HCT116 (cell line): Measurements from ENCODE around the gene TMTC4. TPM values are rescaled to one million over a fixed set of nuclear protein-coding genes. Genes with fewer than 3 reads are reported as not detected.

Experiments
- ATAC-seq: fragments of 200-7000 bp; cut with Tn5 transposase; 2 replicates; pipeline ENCODE4 v1.9.1; 2020; ENCODE audit warnings: mild to moderate bottlenecking, moderate library complexity
- BruUV-seq: library from RNA; stranded (reverse); fragments of 400-500 nt; replicated peaks from 2 replicates; lab custom pipeline; 2021; lab: Mats Ljungman, UMichigan
- CTCF ChIA-PET: fragments of 300-600 bp; sonication (Branson Sonifier 250); formaldehyde crosslinking; loops from one replicate; lab custom pipeline; 2021; ENCODE audit warnings: antibody characterized with exemption; lab: Charles Lee
- POLR2A ChIA-PET: fragments of 300-600, 350-600 bp; sonication (Branson Sonifier 250); formaldehyde crosslinking; loops from one replicate; lab custom pipeline; 2021; ENCODE audit warnings: antibody characterized with exemption; lab: Charles Lee
- RAD21 ChIA-PET, 2 experiments: fragments of 300-600 bp; sonication (Branson Sonifier 250); formaldehyde crosslinking; loops; one replicate each; lab custom pipeline; 2023; ENCODE audit warnings: low total read pairs in 2 of 2; ENCODE audit not compliant: uncharacterized antibody in 2 of 2, unreplicated experiment in 2 of 2, low non-redundant PET in 1 of 2; lab: Charles Lee
- DNase-seq: peaks from one replicate; pipeline ENCODE4 v3.0.0-alpha.2; 2010; ENCODE audit warnings: low read depth, low spot score
- H2AFZ ChIP-seq: fragments of 200-600 bp; shearing (Covaris generic), sonication (generic); 2 replicates; pipeline ENCODE4 v1.6.1; 2017; ENCODE audit warnings: low read depth, mixed run types, mixed read lengths, antibody characterized with exemption, low read length; ENCODE audit not compliant: poor library complexity, severe bottlenecking
- H3K27ac ChIP-seq: 2 replicates; pipeline ENCODE4 v1.5.1; 2012; ENCODE audit warnings: low read depth, low read length
- H3K27me3 ChIP-seq: fragments of 200-600 bp; sonication (generic); 2 replicates; pipeline ENCODE4 v1.6.1; 2016; ENCODE audit warnings: mixed run types, low read length, mixed read lengths; ENCODE audit not compliant: insufficient read depth
- H3K36me3 ChIP-seq, 2 experiments: fragments of 200-500 bp in 1 of 2; fragments of 200-600 bp in 1 of 2; sonication (Bioruptor generic) in 1 of 2; sonication (generic) in 1 of 2; 2 replicates each; pipeline versions ENCODE4 v1.5.1 to v1.6.1; 2014 to 2016; ENCODE audit warnings: low read length in 2 of 2, inconsistent platforms in 1 of 2, mixed read lengths in 1 of 2, mixed run types in 1 of 2; ENCODE audit not compliant: insufficient read depth in 2 of 2, control insufficient read depth in 1 of 2
- H3K4me1 ChIP-seq, 2 experiments: fragments of 200-600 bp in 1 of 2; sonication (generic) in 1 of 2; 2 replicates each; pipeline versions ENCODE4 v1.5.1 to v1.6.1; 2012 to 2017; ENCODE audit warnings: low read length in 2 of 2, inconsistent platforms in 1 of 2, mild to moderate bottlenecking in 1 of 2, mixed read lengths in 1 of 2, mixed run types in 1 of 2, moderate library complexity in 1 of 2; ENCODE audit not compliant: insufficient read depth in 2 of 2, control insufficient read depth in 1 of 2
- H3K4me2 ChIP-seq: fragments of 200-600 bp; sonication (generic); 2 replicates; pipeline ENCODE4 v1.6.1; 2017; ENCODE audit warnings: mixed run types, low read length, mixed read lengths
- H3K4me3 ChIP-seq, 2 experiments: fragments of 200-600 bp in 1 of 2; sonication (generic) in 1 of 2; replicated peaks in 1 of 2; 2 replicates each; pipeline ENCODE4 v1.5.1; 2011 to 2016; ENCODE audit warnings: low read length in 2 of 2, control low read depth in 1 of 2, low read depth in 1 of 2, mild to moderate bottlenecking in 1 of 2, mixed read lengths in 1 of 2, mixed run types in 1 of 2
- H3K79me2 ChIP-seq: fragments of 200-600 bp; sonication (generic); 2 replicates; pipeline ENCODE4 v1.6.1; 2017; ENCODE audit warnings: mild to moderate bottlenecking, mixed run types, low read length, moderate library complexity, mixed read lengths; ENCODE audit not compliant: insufficient read depth
- H3K9ac ChIP-seq: fragments of 200-600 bp; sonication (generic); 2 replicates; pipeline ENCODE4 v1.6.1; 2016; ENCODE audit warnings: low read length, mixed read lengths
- H3K9me2 ChIP-seq: fragments of 200-600 bp; sonication (generic), shearing (Covaris generic); 2 replicates; pipeline ENCODE4 v1.6.1; 2017; ENCODE audit warnings: mixed run types, mild to moderate bottlenecking, moderate library complexity; ENCODE audit not compliant: insufficient read depth
- H3K9me3 ChIP-seq, 2 experiments: fragments of 200-500 bp in 1 of 2; fragments of 200-600 bp in 1 of 2; sonication (Bioruptor generic) in 1 of 2; sonication (generic) in 1 of 2; 2 replicates each; pipeline ENCODE4 v1.6.1; 2014 to 2017; ENCODE audit warnings: low read length in 2 of 2, mixed read lengths in 2 of 2, inconsistent platforms in 1 of 2, low read depth in 1 of 2, mild to moderate bottlenecking in 1 of 2, mixed run types in 1 of 2, moderate library complexity in 1 of 2; ENCODE audit not compliant: control insufficient read depth in 1 of 2, insufficient read depth in 1 of 2
- H4K20me1 ChIP-seq: fragments of 200-600 bp; sonication (generic), shearing (Covaris generic); 2 replicates; pipeline ENCODE4 v1.6.1; 2017; ENCODE audit warnings: mixed run types, mild to moderate bottlenecking, moderate library complexity; ENCODE audit not compliant: insufficient read depth
- CEBPB ChIP-seq: IDR thresholded peaks from 2 replicates; pipeline ENCODE4 v1.6.1; 2012; ENCODE audit warnings: low read depth
- CTCF ChIP-seq, 3 experiments: fragments of 200-600 bp in 1 of 3; sonication (generic) in 1 of 3; IDR thresholded peaks in 2 of 3; conservative IDR thresholded peaks in 1 of 3; 2 replicates each; pipeline ENCODE4 v1.5.1; 2012 to 2017; ENCODE audit warnings: low read depth in 2 of 3, low read length in 2 of 3, antibody characterized with exemption in 1 of 3, borderline replicate concordance in 1 of 3, control low read depth in 1 of 3, mild to moderate bottlenecking in 1 of 3, mixed read lengths in 1 of 3, mixed run types in 1 of 3, moderate library complexity in 1 of 3; ENCODE audit not compliant: insufficient read depth in 1 of 3
- EGR1 ChIP-seq: IDR thresholded peaks from 2 replicates; pipeline ENCODE4 v1.6.1; 2012; ENCODE audit warnings: low read depth
- ELF1 ChIP-seq: IDR thresholded peaks from 2 replicates; pipeline ENCODE4 v1.6.1; 2012; ENCODE audit warnings: low read depth, borderline replicate concordance
- EZH2phosphoT487 ChIP-seq: fragments of 200-600 bp; IDR thresholded peaks from 2 replicates; pipeline ENCODE4 v1.6.1; 2018; ENCODE audit warnings: antibody characterized with exemption, borderline replicate concordance
- JUND ChIP-seq: IDR thresholded peaks from 2 replicates; pipeline ENCODE4 v1.6.1; 2012
- POLR2A ChIP-seq: IDR thresholded peaks from 2 replicates; pipeline ENCODE4 v1.7.0; 2011; ENCODE audit warnings: borderline replicate concordance; ENCODE audit not compliant: insufficient read depth, insufficient read length; ENCODE audit errors: extremely low read depth
- RAD21 ChIP-seq: IDR thresholded peaks from 2 replicates; pipeline ENCODE4 v1.6.1; 2012; ENCODE audit warnings: low read depth, mild to moderate bottlenecking
- SIN3A ChIP-seq: IDR thresholded peaks from 2 replicates; pipeline ENCODE4 v1.6.1; 2012; ENCODE audit warnings: low read depth
- SP1 ChIP-seq: IDR thresholded peaks from 2 replicates; pipeline ENCODE4 v1.6.1; 2012; ENCODE audit warnings: low read depth
- YY1 ChIP-seq: IDR thresholded peaks from 2 replicates; pipeline ENCODE4 v1.6.1; 2011; ENCODE audit warnings: low read length, low read depth, moderate library complexity, mild to moderate bottlenecking; ENCODE audit not compliant: insufficient replicate concordance; ENCODE audit errors: extremely low read depth
- ZFX ChIP-seq: fragments of 450-650 bp; IDR thresholded peaks from 2 replicates; pipeline ENCODE4 v1.6.1; 2017
- intact Hi-C: fragments of 100-400 bp; cut with micrococcal nuclease; formaldehyde crosslinking; loops from 2 replicates; pipeline ENCODE4 v1.10.0; 2022
- total RNA-seq: library from RNA; stranded (reverse); gene quantifications from one replicate; pipeline ENCODE4 v1.2.1, GENCODE V29; 2021; ENCODE audit not compliant: unreplicated experiment
- TF ChIP-seq, protein P1 (sequence below): IDR thresholded peaks from 2 replicates; pipeline ENCODE4 v1.6.1; 2011; ENCODE audit warnings: mild to moderate bottlenecking, low read length, moderate library complexity; ENCODE audit not compliant: insufficient replicate concordance; ENCODE audit errors: extremely low read depth
- TF ChIP-seq, protein P2 (sequence below): IDR thresholded peaks from 2 replicates; pipeline ENCODE4 v1.6.1; 2012

Gene TMTC4
- total RNA-seq, 1 experiment from 2014 or later, result 23.6 TPM

GRCh38 chr13:100602493-100603111, 72.0 kb downstream of the TMTC4 start:
- intact Hi-C loops, result no loop called here
- H4K20me1 ChIP-seq, result no peaks in the 10 kb centered on the region
- DNase-seq (no peak), ATAC-seq (no peak)
- no peak overlapping the region for H2AFZ ChIP-seq
- ChIA-PET CTCF (no interaction called here), RAD21 (no interaction called here), POLR2A (no interaction called here)
- no peak overlapping the region for H3K27ac ChIP-seq
- H3K27me3 ChIP-seq, result no peaks in the 10 kb centered on the region
- H3K9me2 ChIP-seq, result no peaks in the 10 kb centered on the region
- no TSS peak for BruUV-seq
- no peak overlapping the region for H3K4me2 ChIP-seq
- no peaks in the 10 kb centered on the region for H3K4me1 ChIP-seq
- no peak overlapping the region for H3K9ac ChIP-seq
- H3K36me3 ChIP-seq, result no peaks in the 10 kb centered on the region
- H3K9me3 ChIP-seq, result no peaks in the 10 kb centered on the region; a peak in 1 of 4 replicates
- no peak for TF ChIP-seq CEBPB
- TF ChIP-seq, protein P1, sequence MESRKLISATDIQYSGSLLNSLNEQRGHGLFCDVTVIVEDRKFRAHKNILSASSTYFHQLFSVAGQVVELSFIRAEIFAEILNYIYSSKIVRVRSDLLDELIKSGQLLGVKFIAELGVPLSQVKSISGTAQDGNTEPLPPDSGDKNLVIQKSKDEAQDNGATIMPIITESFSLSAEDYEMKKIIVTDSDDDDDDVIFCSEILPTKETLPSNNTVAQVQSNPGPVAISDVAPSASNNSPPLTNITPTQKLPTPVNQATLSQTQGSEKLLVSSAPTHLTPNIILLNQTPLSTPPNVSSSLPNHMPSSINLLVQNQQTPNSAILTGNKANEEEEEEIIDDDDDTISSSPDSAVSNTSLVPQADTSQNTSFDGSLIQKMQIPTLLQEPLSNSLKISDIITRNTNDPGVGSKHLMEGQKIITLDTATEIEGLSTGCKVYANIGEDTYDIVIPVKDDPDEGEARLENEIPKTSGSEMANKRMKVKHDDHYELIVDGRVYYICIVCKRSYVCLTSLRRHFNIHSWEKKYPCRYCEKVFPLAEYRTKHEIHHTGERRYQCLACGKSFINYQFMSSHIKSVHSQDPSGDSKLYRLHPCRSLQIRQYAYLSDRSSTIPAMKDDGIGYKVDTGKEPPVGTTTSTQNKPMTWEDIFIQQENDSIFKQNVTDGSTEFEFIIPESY, result no peak
- no peak for TF ChIP-seq SIN3A
- TF ChIP-seq CTCF (IDR thresholded peaks at IDR 0.05 in 2 of 3, conservative IDR thresholded peaks at IDR 0.05 in 1 of 3; ENCODE audit: borderline replicate concordance in 1 of 3, insufficient read depth in 1 of 3, low read depth in 2 of 3, low read length in 2 of 3), result no peak
- TF ChIP-seq JUND, result no peak
- TF ChIP-seq EZH2phosphoT487, result no peak
- no peak for TF ChIP-seq POLR2A
- TF ChIP-seq, protein P2, sequence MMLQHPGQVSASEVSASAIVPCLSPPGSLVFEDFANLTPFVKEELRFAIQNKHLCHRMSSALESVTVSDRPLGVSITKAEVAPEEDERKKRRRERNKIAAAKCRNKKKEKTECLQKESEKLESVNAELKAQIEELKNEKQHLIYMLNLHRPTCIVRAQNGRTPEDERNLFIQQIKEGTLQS, result no peak
- TF ChIP-seq SP1, result no peak
- TF ChIP-seq YY1, result no peak
- no peak for TF ChIP-seq EGR1
- TF ChIP-seq ZFX, result no peak
- TF ChIP-seq RAD21, result no peak
- TF ChIP-seq ELF1, result no peak
- no peak overlapping the region for H3K4me3 ChIP-seq
- no peaks in the 10 kb centered on the region for H3K79me2 ChIP-seq
